DMS114 treated with DMSO at 0.1 percent for 48 hours (cell line): ENCODE data around the gene TPM1.
"Not testable (repeated sequence)": the region's sequence is repeated elsewhere in the genome, so short reads cannot be mapped to it uniquely, and the experiment has no call there.

Experiments used
- DNase-seq: peaks from one replicate; lab custom pipeline; 2025; ENCODE audit not compliant: unreplicated experiment; lab: John Stamatoyannopoulos, UW

The TPM1 gene

DNA sequence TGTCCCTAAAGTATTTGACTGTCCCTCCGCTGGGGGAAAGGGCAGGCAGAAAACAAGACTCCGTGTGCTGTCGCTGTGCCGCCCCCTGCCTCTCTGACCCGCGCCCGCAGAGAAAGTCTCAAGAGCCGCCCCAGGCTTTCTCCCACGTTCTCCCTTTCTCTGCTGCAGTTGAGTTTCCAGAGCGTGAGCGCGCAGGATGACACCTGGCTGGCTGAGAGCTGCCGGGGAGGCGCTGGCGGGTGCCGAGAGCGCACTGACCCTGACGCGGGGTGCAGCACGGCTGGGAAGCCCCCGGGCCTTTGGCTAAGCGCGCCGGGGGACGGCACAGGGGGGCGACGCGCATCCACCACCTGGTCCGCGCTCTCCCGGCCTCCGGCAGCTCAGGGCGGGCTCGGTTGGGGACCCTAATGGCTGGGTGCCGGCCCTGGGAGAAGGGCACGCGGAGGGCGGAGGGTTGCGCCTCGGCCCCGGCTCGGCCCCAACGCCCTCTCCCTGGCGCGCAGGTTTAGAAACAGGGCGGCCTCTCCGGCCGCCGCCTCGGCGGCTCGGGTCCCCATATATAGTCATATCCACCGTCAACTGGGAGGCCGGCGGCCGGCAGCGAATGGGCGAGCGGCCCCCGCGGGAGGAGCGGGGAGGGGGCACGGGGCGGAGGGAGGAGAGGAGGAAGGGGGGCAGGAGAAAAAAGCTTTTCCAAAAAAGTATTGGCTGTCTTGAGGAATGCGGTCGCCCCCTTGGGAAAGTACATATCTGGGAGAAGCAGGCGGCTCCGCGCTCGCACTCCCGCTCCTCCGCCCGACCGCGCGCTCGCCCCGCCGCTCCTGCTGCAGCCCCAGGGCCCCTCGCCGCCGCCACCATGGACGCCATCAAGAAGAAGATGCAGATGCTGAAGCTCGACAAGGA is at the start of gene TPM1:
Gene TPM1 (plus strand): TSS at position 774 of the 903 bp plus-strand sequence. CDS start 83 bp downstream, at position 857.
- peak; percentile 23 for DNase-seq

DNA sequence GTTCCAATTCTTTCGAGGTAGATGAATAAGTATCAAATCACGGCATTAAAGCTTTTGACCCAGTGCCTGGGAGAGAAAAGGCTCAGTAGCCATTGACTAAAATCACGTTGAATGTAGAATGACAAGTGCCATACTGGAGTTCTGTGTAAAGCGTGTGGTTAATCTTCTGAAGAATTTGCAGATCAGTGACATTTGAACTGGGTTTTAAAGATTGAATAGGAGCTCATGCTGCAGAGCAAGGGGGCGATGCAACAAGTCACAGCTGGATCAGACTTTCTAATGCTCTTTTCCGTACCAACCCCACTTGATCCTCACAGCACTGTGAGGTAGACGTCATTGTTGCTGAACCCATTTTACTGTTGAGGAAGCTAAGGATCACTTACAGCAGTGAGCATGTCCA is 49.5 kb upstream of the TPM1 start:
- no peak for DNase-seq

GRCh38 chr15:62993632-62994031 is 48.9 kb upstream of the TPM1 start:
- not testable (repeated sequence) for DNase-seq

DNA sequence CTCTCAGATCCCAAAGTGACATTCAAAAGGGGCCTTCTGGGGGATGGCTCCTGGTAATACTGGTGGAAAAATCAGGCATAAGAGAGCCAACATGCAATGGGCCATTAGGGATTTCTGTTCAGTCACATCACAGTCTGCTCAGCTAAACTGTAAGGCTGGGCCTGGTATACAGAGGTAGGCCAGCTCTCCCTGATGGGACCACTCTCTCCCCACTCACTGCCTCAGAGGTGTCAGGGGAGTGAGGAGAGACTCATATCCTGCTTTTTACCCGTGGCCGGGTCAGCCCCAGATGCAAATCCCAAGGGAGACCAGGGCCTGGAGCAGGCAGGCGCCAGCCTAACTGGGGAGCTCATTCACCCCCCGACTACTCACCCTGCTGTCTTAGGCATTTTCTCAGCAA is 48.1 kb upstream of the TPM1 start:
- DNase-seq, result no peak

DNA sequence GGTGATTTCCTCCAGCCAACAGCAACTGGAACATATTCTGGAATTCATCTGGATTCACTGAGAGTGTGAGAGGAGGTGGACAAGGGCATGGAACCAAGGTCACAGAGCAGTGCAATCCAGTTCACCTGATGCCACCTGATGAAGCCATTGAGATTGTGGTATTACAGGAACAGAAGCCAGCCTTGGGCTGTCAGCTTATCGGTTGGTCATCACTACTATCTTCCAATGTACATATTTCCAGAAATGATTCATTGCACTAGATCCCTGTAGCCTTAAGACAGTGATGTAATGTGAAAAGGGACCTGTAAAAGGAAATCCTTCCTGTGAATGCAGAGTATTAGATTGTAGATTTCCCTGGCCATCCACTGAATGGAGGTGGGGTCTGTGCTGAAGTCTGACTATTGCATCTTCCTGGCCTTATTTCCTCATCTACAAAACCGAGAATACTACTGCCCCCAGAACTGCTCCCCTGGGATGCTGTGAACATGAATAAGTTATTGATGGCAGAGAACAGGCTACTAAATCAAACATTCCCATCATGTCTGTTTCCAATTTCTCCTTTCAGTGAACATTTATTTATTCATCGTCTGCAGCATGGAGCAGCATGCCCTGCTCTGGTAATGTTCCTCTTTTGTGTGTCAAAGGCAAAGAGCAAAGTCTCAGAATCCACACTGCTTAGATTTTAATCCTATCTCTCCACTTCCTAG is 47.4 kb upstream of the TPM1 start:
- DNase-seq, result no peak

DNA sequence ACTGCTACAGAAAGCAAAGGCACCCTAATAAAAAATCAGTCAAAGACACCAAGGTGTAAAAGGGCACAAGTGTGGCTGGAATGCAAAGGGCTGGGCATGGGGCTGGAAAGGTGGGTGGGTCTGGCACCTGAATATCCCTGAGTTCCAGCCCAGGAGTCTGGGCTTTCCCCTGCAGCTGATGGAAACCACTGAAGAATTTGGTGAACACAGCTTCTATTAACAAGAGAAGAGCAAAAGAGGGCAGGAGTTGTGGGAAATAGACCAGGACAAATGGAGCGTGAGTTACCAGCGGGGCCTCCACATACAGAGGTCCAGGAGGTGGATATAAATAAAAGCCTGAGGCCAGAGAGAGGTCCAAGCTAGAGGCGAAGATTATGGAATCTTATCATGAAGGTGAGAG is 45.1 kb upstream of the TPM1 start:
- DNase-seq, result no peak

DNA sequence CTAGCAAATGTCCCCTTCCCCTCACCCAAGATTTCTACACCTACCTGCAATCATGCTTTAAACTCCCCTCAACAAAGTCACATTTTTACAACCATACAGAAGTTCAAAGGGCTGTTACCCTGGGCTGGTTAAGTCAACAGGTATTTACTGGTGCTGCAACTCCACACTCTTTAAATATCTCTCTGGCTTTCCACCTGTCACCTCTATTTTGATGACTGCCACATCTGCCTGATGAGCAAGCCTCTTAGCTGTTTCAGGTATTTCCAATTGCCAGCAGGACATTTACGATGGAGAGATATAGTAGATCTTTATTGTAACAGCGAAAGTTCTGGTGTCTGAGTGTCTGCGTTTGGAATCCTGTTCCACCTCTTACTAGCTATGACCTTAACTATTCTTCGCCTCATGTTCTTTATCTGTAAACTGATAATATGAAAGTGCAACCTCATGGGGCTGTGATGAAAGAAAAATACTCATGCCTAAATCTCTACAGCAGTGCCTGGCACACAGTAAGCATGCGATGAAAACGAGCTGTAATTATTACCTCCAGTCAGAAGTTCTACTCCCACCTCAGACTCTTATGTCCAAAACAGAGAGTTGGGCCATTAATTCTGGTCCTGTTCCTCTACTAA is 44.2 kb upstream of the TPM1 start:
- no peak for DNase-seq

DNA sequence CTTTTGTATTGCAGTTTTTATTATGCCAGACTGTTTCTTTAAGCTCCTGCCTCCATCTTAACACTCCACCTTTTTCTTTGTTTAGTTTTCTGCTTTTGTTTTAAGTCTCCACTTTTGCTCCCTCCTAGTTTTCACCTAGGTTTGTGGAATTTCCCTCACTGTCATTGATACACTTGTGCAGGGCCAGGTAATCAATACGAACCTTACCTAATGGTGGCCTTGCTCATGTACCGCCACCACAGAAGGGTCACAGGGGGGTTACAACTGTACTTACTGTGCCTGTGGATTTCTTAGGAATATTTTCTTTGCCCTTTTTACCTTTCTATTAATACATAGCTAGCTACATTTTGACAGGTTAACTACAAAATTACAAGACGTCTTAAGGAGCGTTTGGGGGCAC is 43.4 kb upstream of the TPM1 start:
- DNase-seq, result no peak

GRCh38 chr15:62999923-63000561 is 42.5 kb upstream of the TPM1 start:
- no peak for DNase-seq

GRCh38 chr15:63000706-63001105 is 41.8 kb upstream of the TPM1 start:
- no peak for DNase-seq

- no peak for DNase-seq
Observed at GRCh38 chr15:63004211-63004610, 38.3 kb upstream of the TPM1 start.

DNA sequence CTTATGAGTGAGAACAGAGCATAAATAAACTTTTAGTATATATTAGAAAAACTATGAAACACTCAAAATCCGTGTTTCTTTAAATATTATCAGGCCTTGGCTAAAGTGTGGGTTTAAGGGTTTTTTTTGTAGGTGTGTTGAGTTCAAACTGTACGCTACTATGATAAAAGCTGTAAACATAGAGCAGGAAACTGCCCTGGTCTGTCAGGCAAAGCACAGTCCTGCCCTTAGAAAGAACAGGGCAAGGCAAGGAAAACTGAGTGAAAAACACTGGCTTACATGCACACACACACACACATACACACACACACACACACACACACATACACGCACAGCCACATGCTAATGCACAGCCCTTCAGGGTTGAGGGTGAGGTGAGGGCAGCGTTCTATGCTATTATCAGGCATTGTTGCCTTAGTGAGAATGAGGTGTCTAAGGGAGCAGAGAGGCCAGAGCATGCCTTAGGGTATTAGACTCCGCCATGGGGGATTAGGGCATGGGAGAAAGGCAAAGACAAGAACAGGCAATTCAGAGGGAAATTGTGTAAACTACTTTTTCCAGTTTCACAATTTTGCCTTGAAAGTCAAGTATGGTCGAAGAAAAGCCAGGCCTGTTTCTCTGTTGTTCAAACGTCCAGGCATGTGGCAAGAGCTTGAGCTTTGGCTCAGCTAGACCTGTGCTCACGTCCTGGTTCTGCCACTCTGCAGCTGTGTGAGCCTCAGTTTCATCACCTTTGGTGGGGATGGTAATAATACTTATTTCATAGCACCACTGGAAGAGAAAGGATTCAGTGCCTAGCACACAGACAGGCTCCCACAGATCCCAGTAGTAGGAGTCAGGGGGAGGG is 36.3 kb upstream of the TPM1 start:
- no peak for DNase-seq

DNA sequence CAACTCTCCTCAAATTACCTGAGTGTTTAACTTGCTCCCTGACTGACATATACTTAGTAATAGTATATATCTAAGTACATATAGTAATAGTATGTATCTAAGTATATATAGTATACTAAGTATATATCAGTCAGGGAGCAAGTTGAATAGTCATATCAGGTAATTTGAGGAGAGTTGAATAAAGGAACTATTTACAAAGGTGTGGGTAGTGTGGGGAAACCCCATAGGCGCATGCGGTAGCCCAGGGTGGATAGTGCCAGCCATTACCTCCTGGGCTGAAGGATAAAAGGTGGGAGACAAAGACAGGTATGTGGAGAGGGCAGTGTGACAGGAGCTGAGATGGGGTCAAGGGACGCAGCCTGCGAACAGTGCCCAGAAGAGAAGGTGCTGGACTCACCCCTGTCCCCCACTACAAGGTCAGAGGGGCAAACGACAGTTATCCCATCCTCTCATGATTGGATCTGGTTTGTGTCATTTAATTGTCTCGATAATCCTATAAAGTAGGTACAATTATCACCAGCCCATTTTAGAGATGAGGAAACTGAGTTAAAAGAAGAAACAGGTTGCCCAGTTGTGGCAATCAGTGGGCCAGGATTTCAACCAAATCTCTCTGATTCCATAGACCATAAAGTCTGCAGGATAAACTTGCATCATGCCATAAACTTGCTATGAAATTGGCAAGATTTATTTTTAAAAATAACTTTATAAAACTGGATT is 34.1 kb upstream of the TPM1 start:
- no peak for DNase-seq

- DNase-seq, result no peak
Observed at GRCh38 chr15:63010386-63010785, 32.2 kb upstream of the TPM1 start.

DNA sequence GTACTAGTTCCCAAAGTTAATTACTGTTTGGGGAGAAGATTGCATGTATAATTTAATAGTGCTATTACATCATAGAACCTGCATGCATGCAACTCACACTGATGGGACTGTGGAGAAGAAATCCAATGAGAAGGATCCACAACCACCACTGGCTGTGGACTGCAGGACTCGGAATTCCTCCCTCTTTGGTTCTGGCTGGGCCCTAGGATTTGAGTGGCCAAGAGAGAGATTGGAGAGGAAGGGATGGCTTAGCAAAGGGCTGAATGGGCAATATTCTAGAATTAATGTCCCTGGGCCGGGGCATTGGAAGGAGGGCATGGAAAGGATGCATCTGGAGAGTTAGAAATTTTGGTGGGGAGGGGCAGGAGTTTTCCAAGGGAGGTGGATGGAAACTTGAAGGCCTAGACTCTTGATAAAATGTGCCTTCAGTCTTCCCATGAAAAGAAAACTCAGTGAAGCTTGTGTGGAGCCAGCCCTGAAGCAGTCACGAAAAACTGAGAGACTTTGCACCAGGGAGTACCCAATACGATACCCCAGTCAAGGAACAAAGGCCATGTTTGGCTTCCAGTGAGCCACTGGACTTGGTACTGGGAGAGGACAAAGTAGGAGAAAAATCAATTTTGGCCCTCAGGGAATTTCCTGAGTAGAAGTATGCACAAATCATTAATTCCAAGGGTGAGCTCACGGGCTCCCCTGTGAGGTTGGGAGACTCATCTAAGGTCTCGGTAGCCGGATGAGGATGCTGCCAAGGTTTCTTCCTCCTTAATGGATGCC is 31.4 kb upstream of the TPM1 start:
- no peak for DNase-seq

DNA sequence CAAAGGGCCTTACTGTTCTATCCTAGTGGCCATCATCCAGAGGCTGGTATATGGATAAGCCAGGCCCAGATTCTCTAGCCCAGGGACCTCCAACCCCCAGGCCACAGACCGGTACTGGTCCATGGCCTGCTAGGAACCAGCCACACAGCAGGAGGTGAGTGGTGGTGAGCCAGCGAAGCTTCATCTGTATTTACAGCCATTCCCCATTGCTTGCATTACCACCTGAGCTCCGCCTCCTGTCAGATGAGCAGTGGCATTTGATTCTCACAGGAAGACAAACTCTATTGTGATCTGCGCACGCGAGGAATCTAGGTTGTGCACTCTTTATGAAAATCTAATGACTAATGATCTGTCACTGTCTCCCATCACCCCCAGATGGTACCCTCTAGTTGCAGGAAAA is 30.1 kb upstream of the TPM1 start:
- DNase-seq, result no peak

DNA sequence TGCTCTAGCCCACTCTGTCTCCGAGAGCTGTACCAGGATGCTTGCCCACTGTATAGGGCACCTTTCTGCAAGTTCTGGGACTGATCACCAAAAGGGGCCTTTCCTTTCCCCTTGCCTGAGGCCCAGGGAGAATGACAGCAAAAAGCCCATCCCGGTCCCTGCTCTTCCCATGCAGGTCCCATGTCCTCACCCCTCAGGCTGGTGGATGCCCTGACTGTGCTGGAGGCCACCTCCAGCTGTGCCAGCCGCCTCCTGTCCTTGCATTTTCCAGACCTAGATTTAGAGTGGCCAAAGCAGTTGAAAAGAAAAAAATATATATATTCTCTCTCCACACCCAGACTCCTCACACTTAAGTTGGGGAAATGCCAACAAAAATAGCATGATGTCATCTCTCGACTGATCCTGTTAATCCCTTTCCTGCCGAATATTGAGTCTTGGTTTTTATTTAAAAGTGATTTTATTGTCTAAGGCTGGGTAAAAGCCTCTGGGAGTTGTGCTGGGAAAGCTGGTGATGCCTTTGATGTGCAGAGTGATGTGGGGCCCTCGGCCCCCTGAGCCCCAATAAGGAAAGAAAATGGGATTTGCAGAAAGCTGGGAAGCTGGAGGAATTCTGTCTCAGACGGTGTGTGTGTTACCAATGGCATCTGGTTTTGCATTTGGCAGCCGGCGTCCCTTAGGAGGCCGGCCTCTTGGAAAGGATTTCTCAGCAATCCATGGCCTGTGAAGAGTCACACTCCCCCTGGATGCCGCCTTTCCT is 29.3 kb upstream of the TPM1 start:
- no peak for DNase-seq

DNA sequence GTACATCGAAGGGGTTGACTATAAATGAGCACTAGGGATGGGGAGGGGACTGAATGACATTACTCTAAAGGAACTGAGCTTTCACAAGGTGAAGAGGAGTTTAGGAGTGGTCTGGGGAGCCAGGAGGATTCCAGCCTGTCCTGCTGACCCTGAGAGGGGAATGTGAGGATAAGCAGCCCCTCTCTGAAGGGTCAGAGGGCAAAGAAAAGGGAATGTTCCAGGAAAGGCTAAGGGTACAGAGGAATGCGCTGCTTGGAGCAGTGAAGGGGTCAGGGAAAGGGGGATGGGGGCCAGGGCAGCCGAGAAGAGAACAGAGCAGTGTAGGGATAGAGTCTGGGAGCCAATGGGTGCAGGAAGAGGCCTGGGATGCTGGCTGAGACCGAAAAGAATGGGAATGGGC is 28.0 kb upstream of the TPM1 start:
- no peak for DNase-seq
